ENCODE measurements around the gene FAM210A.

DNA sequence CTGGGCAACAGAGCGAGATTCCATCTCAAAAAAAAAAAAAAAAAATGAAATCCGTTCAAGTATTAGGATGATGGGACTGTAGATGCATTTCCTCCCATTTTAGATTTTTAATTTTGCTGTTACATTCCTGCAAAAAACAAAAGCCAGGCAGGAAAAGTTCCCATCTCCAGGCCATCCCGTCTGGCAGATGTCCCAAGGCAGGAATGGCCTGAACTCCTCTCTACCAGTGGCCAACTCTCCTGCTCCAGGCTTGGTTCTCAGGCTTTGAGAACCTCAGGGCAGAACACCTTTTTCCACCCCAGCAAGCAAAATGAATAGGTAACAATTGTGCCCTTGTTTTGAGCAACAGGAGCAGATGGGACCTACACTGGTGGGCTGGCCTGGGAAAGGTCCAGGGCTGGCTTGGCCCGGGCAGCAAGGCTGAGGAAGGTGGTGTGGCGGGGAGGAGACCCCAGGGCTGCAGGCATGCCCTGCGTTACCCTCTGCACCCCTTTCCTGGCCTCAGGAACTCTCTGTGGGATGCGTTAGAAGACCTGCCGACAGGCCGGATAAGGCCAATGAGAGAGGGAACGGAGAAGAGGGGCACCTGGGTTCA, 86.0 kb downstream of the FAM210A start:
- TF ChIP-seq CTCF (conservative IDR thresholded peaks at IDR 0.05) (no peak), EZH2 (IDR thresholded peaks at IDR 0.05; ENCODE audit: low read depth) (no peak)
